ENCODE data around the gene BANF2. TPM values are rescaled to one million over a fixed set of nuclear protein-coding genes. Genes with fewer than 3 reads are reported as not detected.
"Not testable (repeated sequence)": the region's sequence is repeated elsewhere in the genome, so short reads cannot be mapped to it uniquely, and the experiment has no call there.

The BANF2 gene
- total RNA-seq, 1 donor from 2014 or later = not detected

DNA sequence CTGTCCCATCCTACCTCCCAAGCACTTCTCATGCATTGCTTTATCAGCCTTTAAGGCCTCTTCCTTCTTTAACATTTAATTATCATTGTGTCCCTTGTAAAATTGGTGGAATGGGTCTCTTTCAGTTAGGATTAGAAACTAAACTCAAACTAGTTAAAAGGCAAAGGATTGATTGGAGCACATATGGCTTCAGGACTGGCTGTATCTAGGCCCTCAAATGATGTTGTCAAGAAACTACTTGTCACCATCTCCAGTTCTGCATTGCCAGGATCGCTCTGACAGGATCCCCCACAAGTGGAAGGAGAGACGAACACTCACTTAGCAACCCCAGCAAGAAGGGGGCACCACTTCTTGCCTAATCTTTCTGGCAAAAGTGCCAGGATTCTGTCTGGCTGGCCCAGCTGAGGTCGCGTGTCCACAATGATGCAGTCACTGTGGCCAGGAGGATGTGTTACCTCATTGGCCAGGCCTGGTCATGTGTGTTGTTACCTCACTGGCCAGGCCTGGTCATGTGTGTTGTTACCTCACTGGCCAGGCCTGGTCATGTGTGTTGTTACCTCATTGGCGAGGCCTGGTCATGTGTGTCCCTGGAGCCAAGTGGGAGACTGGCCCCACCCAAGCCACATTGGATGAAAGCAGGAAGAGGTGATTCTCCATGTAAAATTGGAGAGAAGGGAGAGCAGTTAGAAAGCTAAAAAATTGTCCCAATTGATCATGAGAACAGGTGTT is 5.0 kb downstream of the BANF2 start:
- H3K27ac Mint-ChIP-seq = no peak overlapping the region
- H3K4me1 Mint-ChIP-seq (ENCODE audit: unreplicated experiment) = peaks cover 4% of the 10 kb centered on the region

GRCh38 chr20:17705916-17706315 is 6.2 kb downstream of the BANF2 start:
- DNase-seq (ENCODE audit: extremely low spot score, unreplicated experiment) = no peak
- TF ChIP-seq, protein P1, sequence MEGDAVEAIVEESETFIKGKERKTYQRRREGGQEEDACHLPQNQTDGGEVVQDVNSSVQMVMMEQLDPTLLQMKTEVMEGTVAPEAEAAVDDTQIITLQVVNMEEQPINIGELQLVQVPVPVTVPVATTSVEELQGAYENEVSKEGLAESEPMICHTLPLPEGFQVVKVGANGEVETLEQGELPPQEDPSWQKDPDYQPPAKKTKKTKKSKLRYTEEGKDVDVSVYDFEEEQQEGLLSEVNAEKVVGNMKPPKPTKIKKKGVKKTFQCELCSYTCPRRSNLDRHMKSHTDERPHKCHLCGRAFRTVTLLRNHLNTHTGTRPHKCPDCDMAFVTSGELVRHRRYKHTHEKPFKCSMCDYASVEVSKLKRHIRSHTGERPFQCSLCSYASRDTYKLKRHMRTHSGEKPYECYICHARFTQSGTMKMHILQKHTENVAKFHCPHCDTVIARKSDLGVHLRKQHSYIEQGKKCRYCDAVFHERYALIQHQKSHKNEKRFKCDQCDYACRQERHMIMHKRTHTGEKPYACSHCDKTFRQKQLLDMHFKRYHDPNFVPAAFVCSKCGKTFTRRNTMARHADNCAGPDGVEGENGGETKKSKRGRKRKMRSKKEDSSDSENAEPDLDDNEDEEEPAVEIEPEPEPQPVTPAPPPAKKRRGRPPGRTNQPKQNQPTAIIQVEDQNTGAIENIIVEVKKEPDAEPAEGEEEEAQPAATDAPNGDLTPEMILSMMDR (conservative IDR thresholded peaks at IDR 0.05) = no peak
- Mint-ChIP-seq H3K9me3 (no peaks in the 10 kb centered on the region), H3K4me1 (ENCODE audit: unreplicated experiment) (peaks cover 11% of the 10 kb centered on the region), H3K27ac (no peak overlapping the region), H3K36me3 (no peaks in the 10 kb centered on the region), H3K27me3 (no peaks in the 10 kb centered on the region), H3K4me3 (no peak overlapping the region)

More for the DNA sequence above, 5.0 kb downstream of the BANF2 start:
- Mint-ChIP-seq H3K4me3 (no peak overlapping the region), H3K9me3 (no peaks in the 10 kb centered on the region), H3K36me3 (no peaks in the 10 kb centered on the region), H3K27me3 (no peaks in the 10 kb centered on the region)
- DNase-seq (ENCODE audit: extremely low spot score, unreplicated experiment) = no peak
- TF ChIP-seq, protein P1 (conservative IDR thresholded peaks at IDR 0.05) = no peak

GRCh38 chr20:17706632-17707031 is 6.9 kb downstream of the BANF2 start:
- Mint-ChIP-seq H3K27me3 (no peaks in the 10 kb centered on the region), H3K36me3 (no peaks in the 10 kb centered on the region), H3K4me3 (no peak overlapping the region), H3K27ac (peak overlapping the region; percentile 46), H3K9me3 (no peaks in the 10 kb centered on the region), H3K4me1 (ENCODE audit: unreplicated experiment) (peaks cover 16% of the 10 kb centered on the region)
- DNase-seq (ENCODE audit: extremely low spot score, unreplicated experiment) = no peak
- TF ChIP-seq, protein P1 (conservative IDR thresholded peaks at IDR 0.05) = no peak

DNA sequence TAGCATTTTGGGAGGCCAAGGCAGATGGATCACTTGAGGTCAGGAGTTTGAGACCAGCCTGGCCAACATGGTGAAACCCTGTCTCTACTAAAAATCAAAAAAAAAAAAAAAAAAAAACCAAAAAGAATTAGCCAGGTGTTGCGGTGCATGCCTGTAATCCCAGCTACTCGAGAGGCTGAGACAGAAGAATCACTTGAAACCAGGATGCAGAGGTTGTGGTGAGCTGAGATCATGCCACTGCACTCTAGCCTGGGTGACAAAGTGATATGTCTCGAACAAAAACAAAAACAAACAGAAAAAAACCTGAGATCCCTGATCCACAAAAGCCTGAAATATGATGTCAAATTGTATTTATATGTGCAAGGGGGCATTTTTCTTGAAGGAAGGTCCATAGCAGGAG is 8.2 kb downstream of the BANF2 start:
- peaks cover 21% of the 10 kb centered on the region for H3K4me1 Mint-ChIP-seq (ENCODE audit: unreplicated experiment)
- not testable (repeated sequence) for H3K9me3 Mint-ChIP-seq; DNase-seq (ENCODE audit: extremely low spot score, unreplicated experiment); H3K4me3 Mint-ChIP-seq; H3K27me3 Mint-ChIP-seq; H3K36me3 Mint-ChIP-seq; H3K27ac Mint-ChIP-seq

GRCh38 chr20:17708675-17709360 is 9.1 kb downstream of the BANF2 start:
- DNase-seq (ENCODE audit: extremely low spot score, unreplicated experiment) = no peak
- H3K4me3 Mint-ChIP-seq = no peak overlapping the region
- TF ChIP-seq, protein P1 (conservative IDR thresholded peaks at IDR 0.05) = no peak
- H3K27me3 Mint-ChIP-seq = no peaks in the 10 kb centered on the region
- H3K27ac Mint-ChIP-seq = peak overlapping the region; percentile 55
- H3K9me3 Mint-ChIP-seq = no peaks in the 10 kb centered on the region
- no peaks in the 10 kb centered on the region for H3K36me3 Mint-ChIP-seq
- peaks cover 21% of the 10 kb centered on the region for H3K4me1 Mint-ChIP-seq (ENCODE audit: unreplicated experiment)

All from type B pancreatic cell (in vitro differentiated cells).